ENCODE data around the gene WEE1. TPM values are rescaled to one million over a fixed set of nuclear protein-coding genes. Genes with fewer than 3 reads are reported as not detected.
A peak's percentile ranks its signal among the peaks of the same experiment; 100 is the strongest.

Gene WEE1
- polyA plus RNA-seq, 1 donor (not counting 4 experiments of a cell fraction or from before 2014, with no cell fraction given): 39.2 TPM

GRCh38 chr11:9606809-9607510, 33.5 kb downstream of the WEE1 start:
- Histone ChIP-seq H3K4me3 (ENCODE audit: control insufficient read depth in 2 of 3, extremely low read depth in 1 of 3, insufficient read depth in 2 of 3, low read depth in 1 of 3, low read length in 3 of 3) (no peak overlapping the region), H3K9ac (ENCODE audit: control insufficient read depth, extremely low read depth, insufficient read depth, low read length) (no peak overlapping the region), H3K79me2 (ENCODE audit: control insufficient read depth, insufficient read depth, low read length) (no peaks in the 10 kb centered on the region), H3K36me3 (ENCODE audit: control insufficient read depth in 2 of 2, extremely low read depth in 1 of 2, insufficient read depth in 2 of 2, low read length in 2 of 2) (no peaks in the 10 kb centered on the region), H3K9me1 (ENCODE audit: control insufficient read depth, extremely low read depth, insufficient read depth, low read length) (no peaks in the 10 kb centered on the region), H4K20me1 (ENCODE audit: control insufficient read depth, extremely low read depth, insufficient read depth, low read length) (no peaks in the 10 kb centered on the region), H3K4me1 (ENCODE audit: control insufficient read depth, extremely low read depth, insufficient read depth, low read length) (peaks cover 3% of the 10 kb centered on the region), H3K27me3 (ENCODE audit: control insufficient read depth, extremely low read depth, insufficient read depth, low read length) (no peaks in the 10 kb centered on the region), H2AFZ (ENCODE audit: control insufficient read depth, low read length) (no peak overlapping the region), H3K4me2 (ENCODE audit: control insufficient read depth, extremely low read depth, insufficient read depth, low read depth, low read length) (no peak overlapping the region), H3K9me3 (ENCODE audit: control insufficient read depth, low read depth, low read length) (no peaks in the 10 kb centered on the region), H3K27ac (ENCODE audit: control insufficient read depth, insufficient read depth, low read length) (no peak overlapping the region)
- FAIRE-seq (no peak), DNase-seq (ENCODE audit: low read depth, low spot score) (no peak)
- dilution Hi-C loops (cut with MboI; ENCODE audit: extremely low pct_ligation_motif_present, low sequenced_read_pairs): no loop called here
- TF ChIP-seq EZH2 (IDR thresholded peaks at IDR 0.05; ENCODE audit: low read length) (no peak), CTCF (optimal IDR thresholded peaks at IDR 0.05 in 1 of 3, IDR thresholded peaks at IDR 0.05 in 1 of 3, conservative IDR thresholded peaks at IDR 0.05 in 1 of 3; ENCODE audit: extremely low read depth in 1 of 3, insufficient read depth in 2 of 3, low read length in 3 of 3) (peak in 1 of 3 experiments; percentile 28)

- Histone ChIP-seq H3K9ac (ENCODE audit: control insufficient read depth, extremely low read depth, insufficient read depth, low read length) (no peak overlapping the region), H3K4me2 (ENCODE audit: control insufficient read depth, extremely low read depth, insufficient read depth, low read depth, low read length) (no peak overlapping the region), H3K9me3 (ENCODE audit: control insufficient read depth, low read depth, low read length) (no peaks in the 10 kb centered on the region), H3K79me2 (ENCODE audit: control insufficient read depth, insufficient read depth, low read length) (no peaks in the 10 kb centered on the region), H3K27ac (ENCODE audit: control insufficient read depth, insufficient read depth, low read length) (no peak overlapping the region), H3K27me3 (ENCODE audit: control insufficient read depth, extremely low read depth, insufficient read depth, low read length) (no peaks in the 10 kb centered on the region), H3K4me1 (ENCODE audit: control insufficient read depth, extremely low read depth, insufficient read depth, low read length) (peaks cover 3% of the 10 kb centered on the region), H4K20me1 (ENCODE audit: control insufficient read depth, extremely low read depth, insufficient read depth, low read length) (no peaks in the 10 kb centered on the region), H3K9me1 (ENCODE audit: control insufficient read depth, extremely low read depth, insufficient read depth, low read length) (no peaks in the 10 kb centered on the region), H3K36me3 (ENCODE audit: control insufficient read depth in 2 of 2, extremely low read depth in 1 of 2, insufficient read depth in 2 of 2, low read length in 2 of 2) (no peaks in the 10 kb centered on the region), H3K4me3 (ENCODE audit: control insufficient read depth in 2 of 3, extremely low read depth in 1 of 3, insufficient read depth in 2 of 3, low read depth in 1 of 3, low read length in 3 of 3) (no peak overlapping the region), H2AFZ (ENCODE audit: control insufficient read depth, low read length) (no peak overlapping the region)
- dilution Hi-C loops (cut with MboI; ENCODE audit: extremely low pct_ligation_motif_present, low sequenced_read_pairs): no loop called here
- FAIRE-seq (no peak), DNase-seq (ENCODE audit: low read depth, low spot score) (no peak)
- TF ChIP-seq CTCF (optimal IDR thresholded peaks at IDR 0.05 in 1 of 3, IDR thresholded peaks at IDR 0.05 in 1 of 3, conservative IDR thresholded peaks at IDR 0.05 in 1 of 3; ENCODE audit: extremely low read depth in 1 of 3, insufficient read depth in 2 of 3, low read length in 3 of 3) (no peak), EZH2 (IDR thresholded peaks at IDR 0.05; ENCODE audit: low read length) (no peak)
Observed at GRCh38 chr11:9607511-9607899, 34.0 kb downstream of the WEE1 start.
